Stimulated activated CD4-positive, alpha-beta T cell treated with anti-CD3 and anti-CD28 coated beads, Interleukin-2, amount 100 ng/mL, for 48 hours (primary cell): Measurements from ENCODE around the gene TMEM19.
A peak's percentile ranks its signal among the peaks of the same experiment; 100 is the strongest.

Source experiments
- DNase-seq, 2 donors: peaks; one replicate each; pipeline ENCODE4 v3.0.0-alpha.2; 2020

The TMEM19 gene

GRCh38 chr12:71685914-71686657, at the start of gene TMEM19:
Gene TMEM19 (plus strand): TSS chr12:71686082. CDS start chr12:71686681, 599 bp downstream.
- peak; percentile 67 to 69 for DNase-seq

- no peak for DNase-seq
Observed at GRCh38 chr12:71636704-71637115, 49.2 kb upstream of the TMEM19 start.

GRCh38 chr12:71638499-71638898, 47.4 kb upstream of the TMEM19 start:
- no peak for DNase-seq

GRCh38 chr12:71639341-71639760, 46.5 kb upstream of the TMEM19 start:
- DNase-seq: no peak

GRCh38 chr12:71640316-71640715, 45.6 kb upstream of the TMEM19 start:
- no peak for DNase-seq

- no peak for DNase-seq
Observed at GRCh38 chr12:71641390-71641789, 44.5 kb upstream of the TMEM19 start.

- no peak for DNase-seq
Observed at GRCh38 chr12:71642264-71642663, 43.6 kb upstream of the TMEM19 start.

- DNase-seq: no peak
Observed at GRCh38 chr12:71645268-71645667, 40.6 kb upstream of the TMEM19 start.

GRCh38 chr12:71646512-71646911, 39.4 kb upstream of the TMEM19 start:
- DNase-seq: no peak

- no peak for DNase-seq
Observed at GRCh38 chr12:71648537-71648936, 37.3 kb upstream of the TMEM19 start.

- no peak for DNase-seq
Observed at GRCh38 chr12:71649401-71649800, 36.5 kb upstream of the TMEM19 start.

- no peak for DNase-seq
Observed at GRCh38 chr12:71652656-71653055, 33.2 kb upstream of the TMEM19 start.

GRCh38 chr12:71653137-71653536, 32.7 kb upstream of the TMEM19 start:
- DNase-seq: no peak

- no peak for DNase-seq
Observed at GRCh38 chr12:71654200-71654599, 31.7 kb upstream of the TMEM19 start.

- DNase-seq: no peak
Observed at GRCh38 chr12:71655495-71655894, 30.4 kb upstream of the TMEM19 start.

- no peak for DNase-seq
Observed at GRCh38 chr12:71655907-71656306, 30.0 kb upstream of the TMEM19 start.

GRCh38 chr12:71656740-71657139, 29.1 kb upstream of the TMEM19 start:
- no peak for DNase-seq

- DNase-seq: no peak
Observed at GRCh38 chr12:71661977-71662530, 23.8 kb upstream of the TMEM19 start.

GRCh38 chr12:71662849-71663560, 22.9 kb upstream of the TMEM19 start:
- DNase-seq: peak; percentile 51 to 59

GRCh38 chr12:71663561-71664410, 22.1 kb upstream of the TMEM19 start, which contains the start of the genes THAP2 and ZFC3H1:
Gene THAP2 (plus strand): TSS chr12:71664301. CDS start chr12:71664510, 209 bp downstream.
Gene ZFC3H1 (minus strand): TSS chr12:71663848. CDS start chr12:71663610, 238 bp downstream.
- DNase-seq: peak; percentile 73 to 78

- DNase-seq: no peak
Observed at GRCh38 chr12:71664411-71665089, 21.3 kb upstream of the TMEM19 start.

GRCh38 chr12:71665090-71665463, 20.8 kb upstream of the TMEM19 start:
- DNase-seq: no peak
